ENCODE data around the gene WFDC12.

GRCh38 chr20:45103072-45103471 is 21.2 kb downstream of the WFDC12 start:
- no peak for TF ChIP-seq CTCF (IDR thresholded peaks at IDR 0.05 in 8 of 11, conservative IDR thresholded peaks at IDR 0.05 in 3 of 11)
- no peak for TF ChIP-seq POLR2AphosphoS5 (IDR thresholded peaks at IDR 0.05)
- TF ChIP-seq POLR2A (IDR thresholded peaks at IDR 0.05), result no peak

All from spleen (tissue), 7 donors.